ENCODE results near the gene INO80C. TPM values are rescaled to one million over a fixed set of nuclear protein-coding genes. Genes with fewer than 3 reads are reported as not detected.

The INO80C gene
- total and polyA plus RNA-seq, 7 donors: 3.7 to 44.9 (median 25.5) TPM

DNA sequence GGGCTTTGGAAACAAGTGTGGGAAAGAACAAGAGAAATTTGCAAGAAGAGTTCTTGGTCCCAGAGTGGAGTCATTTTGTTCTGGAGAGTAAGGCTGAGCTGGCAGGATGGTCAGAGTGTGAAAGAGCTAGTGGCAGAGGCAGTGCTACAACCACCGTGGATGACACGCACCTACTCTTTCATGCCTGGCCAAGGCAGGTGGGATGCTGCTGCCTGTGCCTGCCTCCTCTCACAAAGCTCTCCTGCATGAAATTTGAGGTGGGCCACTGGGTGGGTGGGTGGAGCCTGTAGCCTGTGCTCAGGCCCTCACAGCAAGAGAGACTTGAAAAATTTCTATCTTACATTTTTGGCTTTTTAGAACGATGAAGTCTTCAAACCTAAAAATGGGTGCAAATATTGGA lies 9.4 kb upstream of the INO80C start:
- TF ChIP-seq, protein P1, sequence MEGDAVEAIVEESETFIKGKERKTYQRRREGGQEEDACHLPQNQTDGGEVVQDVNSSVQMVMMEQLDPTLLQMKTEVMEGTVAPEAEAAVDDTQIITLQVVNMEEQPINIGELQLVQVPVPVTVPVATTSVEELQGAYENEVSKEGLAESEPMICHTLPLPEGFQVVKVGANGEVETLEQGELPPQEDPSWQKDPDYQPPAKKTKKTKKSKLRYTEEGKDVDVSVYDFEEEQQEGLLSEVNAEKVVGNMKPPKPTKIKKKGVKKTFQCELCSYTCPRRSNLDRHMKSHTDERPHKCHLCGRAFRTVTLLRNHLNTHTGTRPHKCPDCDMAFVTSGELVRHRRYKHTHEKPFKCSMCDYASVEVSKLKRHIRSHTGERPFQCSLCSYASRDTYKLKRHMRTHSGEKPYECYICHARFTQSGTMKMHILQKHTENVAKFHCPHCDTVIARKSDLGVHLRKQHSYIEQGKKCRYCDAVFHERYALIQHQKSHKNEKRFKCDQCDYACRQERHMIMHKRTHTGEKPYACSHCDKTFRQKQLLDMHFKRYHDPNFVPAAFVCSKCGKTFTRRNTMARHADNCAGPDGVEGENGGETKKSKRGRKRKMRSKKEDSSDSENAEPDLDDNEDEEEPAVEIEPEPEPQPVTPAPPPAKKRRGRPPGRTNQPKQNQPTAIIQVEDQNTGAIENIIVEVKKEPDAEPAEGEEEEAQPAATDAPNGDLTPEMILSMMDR (IDR thresholded peaks at IDR 0.05): no peak
- no peak for TF ChIP-seq POLR2AphosphoS5 (IDR thresholded peaks at IDR 0.05)
- no peak for TF ChIP-seq EP300 (IDR thresholded peaks at IDR 0.05)
- no peak for TF ChIP-seq POLR2A (IDR thresholded peaks at IDR 0.05)
- Histone ChIP-seq H3K36me3 (no peaks in the 10 kb centered on the region), H3K4me1 (no peaks in the 10 kb centered on the region), H3K4me3 (no peak overlapping the region), H3K9me3 (no peaks in the 10 kb centered on the region), H3K27me3 (no peaks in the 10 kb centered on the region), H3K27ac (no peak overlapping the region)
- WGBS, 2 donors: 87 to 93% methylated on average over 3 of the region's 3 CpGs
- DNase-seq: no peak
- intact Hi-C loops (cut with DNase I): no loop called here

DNA sequence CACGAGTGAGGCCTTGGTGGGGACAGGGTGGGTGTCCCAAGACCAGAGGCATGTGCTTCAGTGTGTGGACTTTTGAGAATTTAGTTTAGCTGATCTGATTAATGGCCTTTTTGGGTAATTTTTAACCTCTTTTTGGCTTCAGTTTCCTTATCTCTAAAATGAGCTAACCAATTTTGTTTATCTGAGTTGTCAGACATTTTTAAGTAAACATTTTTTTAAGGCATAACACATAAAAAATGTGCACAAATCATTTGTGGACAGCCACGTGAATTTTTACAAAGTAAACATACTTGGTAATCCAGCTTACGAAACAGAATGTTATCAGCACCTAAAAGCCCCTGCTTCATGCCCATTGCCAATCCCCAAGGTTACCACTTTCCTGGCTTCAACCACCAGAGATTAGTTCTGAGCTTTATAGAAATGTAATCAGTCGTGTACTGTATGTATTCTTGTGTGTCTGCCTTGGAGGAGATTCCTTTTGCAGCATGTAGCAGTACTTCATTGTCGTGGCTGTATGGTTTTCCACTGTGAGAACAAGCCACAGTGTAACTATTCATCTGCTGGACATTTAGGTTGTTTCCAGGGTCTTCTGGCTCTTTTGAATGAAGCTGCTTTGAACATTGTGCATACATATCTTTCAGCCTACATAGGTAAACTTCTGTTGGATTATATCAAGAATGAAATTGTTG lies 8.4 kb upstream of the INO80C start:
- no peaks in the 10 kb centered on the region for H3K4me1 ChIP-seq
- 61 to 69% methylated on average over 5 of the region's 5 CpGs for WGBS, 2 donors
- H3K27me3 ChIP-seq: no peaks in the 10 kb centered on the region
- no peaks in the 10 kb centered on the region for H3K9me3 ChIP-seq
- no peak for DNase-seq
- TF ChIP-seq, protein P1 (IDR thresholded peaks at IDR 0.05): no peak
- H3K4me3 ChIP-seq: no peak overlapping the region
- intact Hi-C loops (cut with DNase I): no loop called here
- no peaks in the 10 kb centered on the region for H3K36me3 ChIP-seq
- H3K27ac ChIP-seq: no peak overlapping the region

- Histone ChIP-seq H3K36me3 (no peaks in the 10 kb centered on the region), H3K27me3 (no peaks in the 10 kb centered on the region), H3K4me1 (no peaks in the 10 kb centered on the region), H3K27ac (no peak overlapping the region), H3K4me3 (no peak overlapping the region), H3K9me3 (no peaks in the 10 kb centered on the region)
- DNase-seq: no peak
- TF ChIP-seq EP300 (IDR thresholded peaks at IDR 0.05) (no peak), POLR2AphosphoS5 (IDR thresholded peaks at IDR 0.05) (no peak), POLR2A (IDR thresholded peaks at IDR 0.05) (no peak)
- TF ChIP-seq, protein P1 (IDR thresholded peaks at IDR 0.05): no peak
- intact Hi-C loops (cut with DNase I): no loop called here
- WGBS, 2 donors: 95 to 98% methylated on average over 4 of the region's 4 CpGs
Measured at GRCh38 chr18:35504996-35505395, 7.2 kb upstream of the INO80C start.

- 59 to 65% methylated on average over 3 of the region's 3 CpGs for WGBS, 2 donors
- intact Hi-C loops (cut with DNase I): no loop called here
- Histone ChIP-seq H3K9me3 (no peaks in the 10 kb centered on the region), H3K27me3 (no peaks in the 10 kb centered on the region), H3K4me3 (no peak overlapping the region), H3K27ac (no peak overlapping the region), H3K36me3 (no peaks in the 10 kb centered on the region), H3K4me1 (peaks cover 4 to 8% (median 6%) of the 10 kb centered on the region in 4 donors)
- TF ChIP-seq EP300 (IDR thresholded peaks at IDR 0.05) (no peak), POLR2A (IDR thresholded peaks at IDR 0.05) (no peak), POLR2AphosphoS5 (IDR thresholded peaks at IDR 0.05) (no peak)
- TF ChIP-seq, protein P1 (IDR thresholded peaks at IDR 0.05): no peak
- no peak for DNase-seq
Measured at GRCh38 chr18:35502052-35502451, 4.3 kb upstream of the INO80C start.

DNA sequence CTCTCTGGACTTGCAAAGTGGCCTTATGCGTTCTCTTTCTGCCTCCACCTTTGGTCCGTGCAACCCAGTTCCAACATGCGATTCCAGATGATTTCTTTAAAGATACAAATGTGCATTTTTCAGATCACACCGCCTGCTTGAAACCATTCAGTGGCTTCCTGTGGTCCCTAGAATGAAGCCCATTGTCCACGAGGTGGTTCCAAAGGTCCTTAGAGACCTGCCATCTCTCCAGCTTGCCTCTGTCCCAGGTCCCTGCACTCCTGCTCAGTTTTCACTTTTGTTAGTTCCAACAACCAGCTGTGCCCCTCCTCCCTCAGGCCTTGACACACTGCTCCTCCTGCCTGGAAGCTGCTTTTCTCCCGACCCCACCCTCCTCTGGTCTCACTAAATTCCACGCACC lies 3.6 kb upstream of the INO80C start:
- 90 to 91% methylated on average over 7 of the region's 7 CpGs for WGBS, 2 donors
- Histone ChIP-seq H3K4me3 (no peak overlapping the region), H3K36me3 (no peaks in the 10 kb centered on the region), H3K4me1 (peaks cover 4 to 14% (median 13%) of the 10 kb centered on the region in 4 donors), H3K27me3 (no peaks in the 10 kb centered on the region), H3K9me3 (no peaks in the 10 kb centered on the region), H3K27ac (no peak overlapping the region)
- TF ChIP-seq POLR2AphosphoS5 (IDR thresholded peaks at IDR 0.05) (no peak), POLR2A (IDR thresholded peaks at IDR 0.05) (no peak), EP300 (IDR thresholded peaks at IDR 0.05) (no peak)
- TF ChIP-seq, protein P1 (IDR thresholded peaks at IDR 0.05): no peak
- DNase-seq: no peak
- intact Hi-C loops (cut with DNase I): no loop called here

Measured in sigmoid colon (tissue), 7 donors.